ENCODE measurements around the gene BIK.
"Not testable (repeated sequence)": the region's sequence is repeated elsewhere in the genome, so short reads cannot be mapped to it uniquely, and the experiment has no call there.

Gene BIK

DNA sequence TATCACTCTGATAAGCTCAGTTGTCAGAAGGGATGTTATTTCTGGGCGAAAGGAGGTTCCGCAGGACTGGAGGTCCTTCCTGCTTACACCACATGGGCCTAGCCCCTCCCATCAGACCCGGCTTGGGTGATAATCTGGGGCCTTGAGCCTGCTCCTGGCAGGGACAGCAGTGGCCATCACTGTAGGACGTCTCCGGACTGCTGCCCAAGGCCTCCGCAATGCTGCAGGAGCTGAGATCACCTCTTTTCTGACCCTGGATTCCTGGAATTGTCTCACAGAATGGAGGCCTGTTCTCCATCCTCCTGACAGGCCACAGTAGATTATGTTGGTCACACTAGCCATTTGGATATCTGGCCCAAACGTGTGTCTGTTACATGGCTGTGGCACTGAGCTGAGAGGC is 9.2 kb upstream of the BIK start:
- H3K9ac ChIP-seq, result no peak overlapping the region
- H4K20me1 ChIP-seq, result no peaks in the 10 kb centered on the region
- no peaks in the 10 kb centered on the region for H3K27me3 ChIP-seq
- H3K36me3 ChIP-seq, result no peaks in the 10 kb centered on the region
- no peak overlapping the region for H3K4me3 ChIP-seq
- TF ChIP-seq Cebpa-rat (IDR thresholded peaks at IDR 0.05), result no peak
- H3K4me2 ChIP-seq, result peak overlapping the region; percentile 48
- H3K27ac ChIP-seq, result peak overlapping the region; percentile 43; the same call in 1 of the 2 replicates
- peaks cover 12% of the 10 kb centered on the region for H3K9me3 ChIP-seq
- peaks cover 52% of the 10 kb centered on the region for H3K4me1 ChIP-seq

DNA sequence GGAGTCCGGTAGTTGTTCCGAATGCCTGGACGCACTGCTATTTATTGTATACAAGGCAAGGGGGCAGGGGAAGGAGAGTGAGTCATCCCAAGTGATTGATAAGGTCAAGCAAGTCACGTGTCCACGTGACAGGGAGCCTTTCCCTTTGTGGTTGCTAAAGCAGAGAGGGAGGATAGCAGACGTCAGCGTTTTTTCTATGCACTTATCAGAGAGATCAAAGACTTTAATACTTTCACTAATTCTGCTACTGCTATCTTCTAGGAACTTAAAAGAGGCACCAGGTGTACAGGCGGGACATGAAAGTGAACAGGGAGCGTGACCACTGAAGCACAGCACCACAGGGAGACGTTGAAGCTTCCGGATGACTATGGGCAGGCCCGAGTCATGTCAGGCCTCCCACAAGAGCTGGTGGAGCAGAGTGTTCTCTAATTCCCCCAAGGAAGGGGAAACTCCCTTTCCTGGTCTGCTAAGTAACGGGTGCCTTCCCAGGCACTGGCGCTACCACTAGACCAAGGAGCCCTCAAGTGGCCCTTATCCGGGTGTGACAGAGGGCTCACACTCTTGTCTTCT is 6.4 kb upstream of the BIK start:
- H3K27me3 ChIP-seq, H3K36me3 ChIP-seq, H3K4me3 ChIP-seq, H3K9me3 ChIP-seq, H4K20me1 ChIP-seq: not testable (repeated sequence)
- Histone ChIP-seq H3K4me1 (peaks cover 61% of the 10 kb centered on the region), H3K27ac (peak overlapping the region; percentile 37), H3K4me2 (peak overlapping the region; percentile 72), H3K9ac (peak overlapping the region; percentile 53)

DNA sequence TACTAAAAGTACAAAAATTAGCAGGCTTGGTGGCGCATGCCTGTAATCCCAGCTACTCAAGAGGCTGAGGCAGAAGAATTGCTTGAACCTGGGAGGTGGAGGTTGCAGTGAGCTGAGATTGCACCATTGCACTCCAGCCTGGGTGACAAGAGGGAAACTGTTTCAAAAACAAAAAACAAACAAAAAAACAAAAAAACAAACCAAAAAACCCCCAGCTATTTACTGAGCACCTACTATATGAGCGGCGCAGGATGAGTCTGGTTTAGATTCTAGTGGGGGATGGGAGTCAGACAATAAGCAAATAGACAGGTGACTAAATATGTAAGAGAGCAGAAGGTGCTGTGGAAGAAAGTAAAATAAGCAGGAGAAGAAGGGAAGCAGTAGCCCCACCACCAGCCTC is 5.6 kb upstream of the BIK start:
- peak overlapping the region; percentile 37; the same call in 1 of the 2 replicates for H3K27ac ChIP-seq

DNA sequence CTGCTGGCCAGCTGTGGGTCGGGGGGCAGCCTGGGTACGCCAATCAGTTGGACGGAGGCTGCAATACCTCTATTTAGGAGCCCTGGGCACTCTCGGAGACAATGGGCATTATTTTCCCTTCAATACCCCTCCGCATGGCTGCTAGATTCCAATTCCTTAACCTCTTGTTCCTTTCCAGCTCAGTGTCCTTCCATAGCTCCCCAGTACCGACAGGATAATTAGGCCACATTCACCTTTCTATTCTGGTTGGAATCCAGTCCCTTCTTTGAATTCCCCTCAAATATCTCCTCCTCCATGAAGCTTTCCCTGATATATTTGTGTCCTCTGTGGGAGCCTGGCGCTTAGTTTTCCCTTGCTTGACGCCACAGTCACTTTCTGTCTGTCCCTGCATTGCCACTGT is 4.2 kb upstream of the BIK start:
- Histone ChIP-seq H3K9ac (no peak overlapping the region), H3K9me3 (no peaks in the 10 kb centered on the region), H3K4me2 (peak overlapping the region; percentile 37; the same call in 1 of the 2 replicates), H3K36me3 (no peaks in the 10 kb centered on the region), H4K20me1 (peaks cover 1% of the 10 kb centered on the region; the same call in 1 of the 2 replicates), H3K27me3 (peaks cover 23% of the 10 kb centered on the region), H3K4me1 (peaks cover 64% of the 10 kb centered on the region), H3K27ac (no peak overlapping the region), H3K4me3 (no peak overlapping the region)
- TF ChIP-seq Cebpa-rat (IDR thresholded peaks at IDR 0.05), result no peak

More for the DNA sequence above, 5.6 kb upstream of the BIK start:
- H3K36me3 ChIP-seq, H3K9ac ChIP-seq, H4K20me1 ChIP-seq, H3K9me3 ChIP-seq, H3K4me3 ChIP-seq: not testable (repeated sequence)
- Histone ChIP-seq H3K4me2 (peak overlapping the region; percentile 72), H3K4me1 (peaks cover 67% of the 10 kb centered on the region), H3K27me3 (peaks cover 10% of the 10 kb centered on the region; the same call in 1 of the 2 replicates)

DNA sequence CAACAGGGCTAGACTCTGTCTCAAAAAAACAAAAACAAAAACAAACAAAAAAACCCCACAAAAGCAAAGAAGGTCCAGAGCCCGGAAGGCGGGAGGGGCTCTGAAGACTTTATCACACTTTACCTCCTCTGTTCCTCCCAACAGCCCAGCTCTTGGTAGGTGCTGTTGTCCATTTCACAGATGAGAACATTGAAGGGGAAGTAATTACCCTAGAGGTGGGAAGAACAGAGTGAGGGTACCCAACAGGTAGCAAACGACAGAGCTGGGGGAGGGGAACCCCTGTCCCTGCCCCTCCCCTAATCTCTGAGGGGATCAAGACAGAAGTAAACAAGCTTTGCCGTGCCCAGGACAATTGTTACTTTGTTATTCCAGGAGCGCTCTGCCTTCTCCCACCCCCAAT is 1.0 kb upstream of the BIK start:
- H3K27ac ChIP-seq, result no peak overlapping the region
- H3K27me3 ChIP-seq, result peaks cover 33% of the 10 kb centered on the region
- H3K9ac ChIP-seq, result no peak overlapping the region
- H3K36me3 ChIP-seq, result no peaks in the 10 kb centered on the region
- H3K9me3 ChIP-seq, result no peaks in the 10 kb centered on the region
- H3K4me3 ChIP-seq, result no peak overlapping the region
- H4K20me1 ChIP-seq, result peaks cover 6% of the 10 kb centered on the region; the same call in 1 of the 2 replicates
- H3K4me2 ChIP-seq, result no peak overlapping the region; the same call in 1 of the 2 replicates
- peaks cover 74% of the 10 kb centered on the region for H3K4me1 ChIP-seq
- TF ChIP-seq Cebpa-rat (IDR thresholded peaks at IDR 0.05), result no peak

DNA sequence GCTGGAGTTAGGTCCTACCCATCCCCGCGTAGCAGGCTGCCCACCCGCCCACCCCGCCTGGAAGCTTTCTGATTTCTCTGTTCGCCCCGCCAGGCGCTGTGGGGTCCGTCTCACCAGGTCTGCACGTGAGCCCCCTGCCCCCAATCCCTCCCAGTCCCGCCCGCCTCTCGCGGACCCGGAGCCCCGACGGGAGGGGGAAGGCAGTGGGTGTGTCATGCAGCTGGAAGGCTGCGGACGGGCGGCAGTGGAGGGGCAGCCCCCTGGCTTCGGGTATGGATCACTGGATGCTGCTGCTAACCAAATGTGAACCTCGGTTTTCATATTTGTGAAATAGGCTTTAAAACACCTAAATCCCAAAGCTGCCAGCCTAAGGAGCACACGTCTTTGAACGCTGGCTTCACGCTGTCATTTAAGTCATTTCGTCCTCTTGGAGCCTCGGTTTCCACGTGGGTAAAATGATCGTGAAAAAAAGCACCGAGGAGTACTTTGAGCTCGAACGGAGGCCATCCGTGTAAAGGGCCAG is 568 bp upstream of the BIK start:
- Histone ChIP-seq H3K9ac (no peak overlapping the region), H3K4me1 (peaks cover 74% of the 10 kb centered on the region)

DNA sequence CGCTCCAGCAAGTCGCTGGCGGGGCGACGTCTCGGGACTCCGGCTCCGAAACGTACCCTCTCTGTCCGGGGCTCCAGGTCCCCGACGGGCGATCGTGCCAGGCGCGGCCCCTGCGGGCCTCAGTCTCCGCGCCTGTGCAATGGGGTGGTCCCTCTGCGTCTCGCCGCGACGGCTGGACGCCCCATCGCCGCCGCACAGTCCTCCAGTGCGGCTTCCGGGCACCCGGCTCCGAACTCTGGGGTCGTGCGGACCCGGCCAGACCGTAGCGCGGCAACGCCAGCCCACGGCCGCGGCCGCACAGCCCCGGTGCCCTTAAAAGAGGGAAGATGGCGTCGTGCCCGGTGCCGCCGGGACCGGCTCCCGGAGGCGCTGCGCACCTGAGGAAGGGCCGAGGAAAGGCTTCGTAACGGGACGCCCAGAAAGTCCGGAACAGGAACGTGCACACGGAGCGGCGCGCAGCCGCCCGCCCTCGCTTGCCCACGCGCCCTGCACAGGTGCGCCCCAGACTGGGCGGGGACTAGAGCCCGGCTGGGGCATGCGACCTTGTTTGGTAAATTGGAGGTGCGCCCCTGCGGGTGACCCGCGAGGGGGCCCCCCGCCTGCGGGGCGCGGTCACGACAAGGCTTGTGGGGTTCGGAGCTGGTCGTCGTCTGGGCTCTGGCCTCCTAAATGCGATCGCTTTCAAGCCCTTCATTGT is 525 bp downstream of the BIK start:
- Histone ChIP-seq H3K4me1 (peaks cover 75% of the 10 kb centered on the region), H3K4me2 (peak overlapping the region; percentile 92), H3K27ac (peak overlapping the region; percentile 63), H3K9me3 (no peaks in the 10 kb centered on the region), H3K27me3 (peaks cover 33% of the 10 kb centered on the region), H3K9ac (peak overlapping the region; percentile 79), H3K4me3 (peak overlapping the region; percentile 75), H4K20me1 (peaks cover 6% of the 10 kb centered on the region; the same call in 1 of the 2 replicates), H3K36me3 (no peaks in the 10 kb centered on the region)
- no peak for TF ChIP-seq Cebpa-rat (IDR thresholded peaks at IDR 0.05)

More for the DNA sequence above, 568 bp upstream of the BIK start:
- Histone ChIP-seq H4K20me1 (peaks cover 6% of the 10 kb centered on the region; the same call in 1 of the 2 replicates), H3K9me3 (no peaks in the 10 kb centered on the region), H3K4me3 (peak overlapping the region; percentile 75), H3K27ac (no peak overlapping the region), H3K36me3 (no peaks in the 10 kb centered on the region), H3K27me3 (peaks cover 33% of the 10 kb centered on the region), H3K4me2 (peak overlapping the region; percentile 92)
- TF ChIP-seq Cebpa-rat (IDR thresholded peaks at IDR 0.05), result no peak

DNA sequence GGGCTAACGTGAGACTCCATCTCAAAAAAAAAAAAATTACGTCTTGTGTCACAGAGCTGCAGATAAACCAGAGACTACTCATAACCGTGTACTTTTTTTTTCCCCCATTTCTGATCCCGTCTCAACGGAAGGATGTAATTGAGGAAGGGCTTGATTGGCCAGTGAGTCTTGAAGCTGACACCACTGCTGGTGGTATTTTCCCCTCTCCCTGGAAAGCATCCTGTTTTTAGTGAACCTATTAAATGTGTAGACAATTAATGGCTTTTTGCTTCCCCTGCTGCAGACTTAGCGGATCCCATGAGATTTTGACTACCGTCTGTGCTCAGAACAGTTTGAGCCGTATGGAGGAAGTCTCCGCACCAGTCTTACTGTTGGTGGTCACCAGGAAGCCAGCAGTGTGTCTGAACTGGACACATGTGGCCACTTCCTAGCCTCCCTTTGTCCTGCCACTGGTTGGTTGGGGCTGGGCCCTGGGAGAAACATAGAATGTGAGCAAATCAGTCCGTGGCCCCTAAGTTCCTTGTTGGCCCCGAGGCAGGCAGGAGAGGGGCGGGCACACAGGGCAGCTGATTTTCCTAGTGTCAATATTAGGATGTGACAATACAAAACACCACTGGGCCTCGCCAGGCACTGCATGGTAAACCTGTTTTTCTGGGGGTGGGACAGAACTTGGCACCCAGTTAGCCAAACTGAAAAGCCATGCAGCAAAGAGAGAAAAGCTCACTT is 3.1 kb downstream of the BIK start:
- TF ChIP-seq Cebpa-rat (IDR thresholded peaks at IDR 0.05), result no peak
- peak overlapping the region; percentile 65 for H3K27ac ChIP-seq
- peaks cover 33% of the 10 kb centered on the region for H3K27me3 ChIP-seq
- H3K4me2 ChIP-seq, result peak overlapping the region; percentile 92
- no peaks in the 10 kb centered on the region for H3K36me3 ChIP-seq
- H3K9me3 ChIP-seq, result no peaks in the 10 kb centered on the region
- H3K4me3 ChIP-seq, result peak overlapping the region; percentile 25
- peak overlapping the region; percentile 16; the same call in 1 of the 2 replicates for H3K9ac ChIP-seq
- H4K20me1 ChIP-seq, result peaks cover 6% of the 10 kb centered on the region; the same call in 1 of the 2 replicates
- H3K4me1 ChIP-seq, result peaks cover 90% of the 10 kb centered on the region

DNA sequence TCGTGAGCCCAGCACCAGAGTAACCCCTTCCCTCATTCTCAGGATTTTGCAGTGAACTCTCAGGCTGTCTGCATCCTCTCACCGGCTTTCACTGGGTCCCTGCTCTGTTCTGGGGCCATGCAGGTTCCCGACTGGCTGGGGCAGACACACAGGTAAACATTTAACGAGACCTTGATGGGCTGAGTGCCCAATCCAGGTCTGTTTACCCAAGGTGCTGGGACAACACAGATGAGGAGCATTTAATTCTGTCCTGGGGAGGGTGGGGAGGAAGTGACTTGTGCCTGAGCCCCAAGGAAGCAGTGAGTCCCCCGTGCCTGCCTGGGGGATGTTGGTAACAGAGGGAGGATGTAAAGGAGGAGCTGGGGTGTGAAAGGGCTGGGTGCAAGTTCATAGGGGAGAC is 4.4 kb downstream of the BIK start:
- Histone ChIP-seq H4K20me1 (peaks cover 6% of the 10 kb centered on the region; the same call in 1 of the 2 replicates), H3K36me3 (no peaks in the 10 kb centered on the region), H3K4me1 (peaks cover 97% of the 10 kb centered on the region), H3K9me3 (no peaks in the 10 kb centered on the region), H3K4me2 (peak overlapping the region; percentile 92), H3K27me3 (peaks cover 23% of the 10 kb centered on the region), H3K9ac (no peak overlapping the region), H3K27ac (peak overlapping the region; percentile 39; the same call in 1 of the 2 replicates), H3K4me3 (no peak overlapping the region)
- TF ChIP-seq Cebpa-rat (IDR thresholded peaks at IDR 0.05), result no peak

Data from BLaER1 (cell line).